WTC11 (cell line): ENCODE measurements around the gene CYP27B1. TPM values are rescaled to one million over a fixed set of nuclear protein-coding genes. Genes with fewer than 3 reads are reported as not detected.

Experiments
- ATAC-seq: fragments of 200-7000 bp; cut with Tn5 transposase; 2 replicates; pipeline ENCODE4 v1.10.0; 2021; ENCODE audit warnings: mild to moderate bottlenecking, moderate library complexity
- Bru-seq: library from RNA; stranded (reverse); fragments of 400-500 nt; gene quantifications from one replicate; lab custom pipeline; 2021; lab: Mats Ljungman, UMichigan
- CTCF ChIA-PET: fragments of 300-600 bp; sonication (Branson Sonifier 250); formaldehyde crosslinking; loops from one replicate; lab custom pipeline; 2021; ENCODE audit warnings: antibody characterized with exemption; lab: Charles Lee
- POLR2A ChIA-PET: fragments of 350-600 bp; sonication (Branson Sonifier 250); formaldehyde crosslinking; loops from one replicate; lab custom pipeline; 2021; ENCODE audit warnings: antibody characterized with exemption; lab: Charles Lee
- DNase-seq: peaks from one replicate; pipeline ENCODE4 v3.0.0; 2021; ENCODE audit warnings: low spot score
- H3K27ac Mint-ChIP-seq: 2 replicates; pipeline ENCODE4 v1.8.0; 2021; ENCODE audit warnings: mixed read lengths
- H3K27me3 Mint-ChIP-seq: 2 replicates; pipeline ENCODE4 v1.8.0; 2021; ENCODE audit warnings: low read depth, mild to moderate bottlenecking, moderate library complexity, mixed read lengths
- H3K36me3 Mint-ChIP-seq: 2 replicates; pipeline ENCODE4 v1.8.0; 2021; ENCODE audit warnings: mixed read lengths
- H3K4me1 Mint-ChIP-seq: 2 replicates; pipeline ENCODE4 v1.8.0; 2022; ENCODE audit warnings: mixed read lengths
- H3K4me3 Mint-ChIP-seq: 2 replicates; pipeline ENCODE4 v1.8.0; 2021; ENCODE audit warnings: mild to moderate bottlenecking, moderate library complexity, mixed read lengths
- H3K9me3 Mint-ChIP-seq: 2 replicates; pipeline ENCODE4 v1.8.0; 2021; ENCODE audit warnings: mixed read lengths
- AR ChIP-seq: fragments of 250-450 bp; sonication (Bioruptor Pico); IDR thresholded peaks from 2 replicates; pipeline ENCODE4 v1.9.0; 2021; ENCODE audit warnings: mild to moderate bottlenecking
- ATF3 ChIP-seq: sonication (generic); formaldehyde crosslinking; conservative IDR thresholded peaks from 2 replicates; pipeline ENCODE4 v1.8.1; 2022; ENCODE audit warnings: mild to moderate bottlenecking, missing genetic modification reagents
- CDX4 ChIP-seq: fragments of 250-450 bp; sonication (Bioruptor Pico); IDR thresholded peaks from 2 replicates; pipeline ENCODE4 v1.9.0; 2021; ENCODE audit warnings: moderate library complexity, mild to moderate bottlenecking, inconsistent platforms, borderline replicate concordance
- FOXJ3 ChIP-seq: sonication (generic); formaldehyde crosslinking; IDR thresholded peaks from 2 replicates; pipeline ENCODE4 v1.9.0; 2021; ENCODE audit warnings: missing genetic modification reagents, mild to moderate bottlenecking, borderline replicate concordance
- GABPB1 ChIP-seq: sonication (generic); formaldehyde crosslinking; IDR thresholded peaks from 2 replicates; pipeline ENCODE4 v1.8.1; 2023; ENCODE audit warnings: mild to moderate bottlenecking, missing genetic modification reagents
- JAZF1 ChIP-seq: fragments of 250-450 bp; sonication (Bioruptor Pico); IDR thresholded peaks from 2 replicates; pipeline ENCODE4 v1.9.0; 2021; ENCODE audit warnings: moderate library complexity, mild to moderate bottlenecking, inconsistent platforms
- MLX ChIP-seq: sonication (generic); formaldehyde crosslinking; IDR thresholded peaks from 2 replicates; pipeline ENCODE4 v1.8.1; 2023; ENCODE audit warnings: mild to moderate bottlenecking, missing genetic modification reagents, moderate library complexity
- PRRX2 ChIP-seq: fragments of 250-450 bp; sonication (Bioruptor Pico); IDR thresholded peaks from 2 replicates; pipeline ENCODE4 v1.8.0; 2021; ENCODE audit warnings: mild to moderate bottlenecking
- RELA ChIP-seq: sonication (generic); formaldehyde crosslinking; IDR thresholded peaks from 2 replicates; pipeline ENCODE4 v1.8.1; 2022; ENCODE audit warnings: missing genetic modification reagents, mild to moderate bottlenecking, borderline replicate concordance
- SMAD4 ChIP-seq: sonication (generic); formaldehyde crosslinking; IDR thresholded peaks from 2 replicates; pipeline ENCODE4 v1.8.0; 2022; ENCODE audit warnings: mild to moderate bottlenecking, missing genetic modification reagents
- USF1 ChIP-seq: sonication (generic); formaldehyde crosslinking; IDR thresholded peaks from 2 replicates; pipeline ENCODE4 v1.8.0; 2022; ENCODE audit warnings: mild to moderate bottlenecking, missing genetic modification reagents
- ZNF138 ChIP-seq: sonication (generic); formaldehyde crosslinking; conservative IDR thresholded peaks from 2 replicates; pipeline ENCODE4 v1.8.1; 2022; ENCODE audit warnings: mild to moderate bottlenecking, moderate library complexity, missing genetic modification reagents
- ZNF416 ChIP-seq: fragments of 250-450 bp; sonication (Bioruptor Pico); IDR thresholded peaks from 2 replicates; pipeline ENCODE4 v1.9.0; 2021; ENCODE audit warnings: mild to moderate bottlenecking, inconsistent platforms
- long read RNA-seq, 3 experiments: library from RNA in 1 of 3; library from capped mRNA in 1 of 3; library from polyadenylated mRNA in 1 of 3; unstranded in 2 of 3; stranded (forward) in 1 of 3; transcript quantifications; one replicate each; pipeline ENCODE4 v2.0.0, GENCODE V29; 2021
- total RNA-seq: library from RNA; stranded (reverse); gene quantifications from 3 replicates; pipeline ENCODE4 v1.2.3, GENCODE V29; 2021

The CYP27B1 gene
- total RNA-seq (2.1 to 3.2 TPM (median 2.8 TPM) in 3 replicates), Bru-seq, nascent RNA (percentile 43 among the genes with signal in this experiment)
- long read RNA-seq, experiment 1, partial matches to known transcripts, result 4 of 10 reads
- long read RNA-seq, experiment 1, other reads (novel, unspliced or antisense), result 5 of 10 reads
- long read RNA-seq, experiment 2, partial matches to known transcripts, result 4 of 5 reads
- long read RNA-seq, experiment 2, other reads (novel, unspliced or antisense), result 0 of 5 reads
- long read RNA-seq, experiment 3, partial matches to known transcripts, result 1 of 1 reads
- long read RNA-seq, experiment 3, other reads (novel, unspliced or antisense), result 0 of 1 reads

GRCh38 chr12:57766464-57767304, at the start of gene CYP27B1:
CYP27B1 (minus strand) TSS chr12:57767078; CDS start chr12:57767041, 37 bp downstream.
- TF ChIP-seq SMAD4, result no peak
- TF ChIP-seq ATF3, result no peak
- TF ChIP-seq AR (CRISPR knock-in tag), result 0 out of 2 replicates have a peak, but pooled peaks have one; percentile 62
- TF ChIP-seq GABPB1 (CRISPR knock-in tag), result no peak
- TF ChIP-seq PRRX2 (CRISPR knock-in tag), result peak; percentile 60; the same call in 1 of the 2 replicates
- TF ChIP-seq ZNF138 (CRISPR knock-in tag), result 0 out of 2 replicates have a peak, but pooled peaks have one; percentile 62
- 0 out of 2 replicates have a peak, but pooled peaks have one; percentile 24 for TF ChIP-seq ZNF416 (CRISPR knock-in tag)
- peaks cover 23% of the 10 kb centered on the region for H3K36me3 Mint-ChIP-seq
- peak within 1 kb of the TSS; percentile 74 for H3K4me3 Mint-ChIP-seq
- ATAC-seq (peak; percentile 44), DNase-seq (peak; percentile 61)
- peaks cover 66% of the 10 kb centered on the region for H3K27me3 Mint-ChIP-seq
- ChIA-PET POLR2A (interaction anchor here (0.7 to 1.3 kb wide), 4 partner anchors 10 to 163 kb away, joined by 3 to 7 read pairs (median 5); partner anchors contain the start of gene TSFM), CTCF (interaction anchor here (0.7 to 5.3 kb wide), 14 partner anchors 8 to 183 kb away, joined by 3 to 80 read pairs (median 4); partner anchors contain the start of genes ARHGEF25, AVIL, B4GALNT1 and CDK4)
- peaks cover 36% of the 10 kb centered on the region for H3K4me1 Mint-ChIP-seq
- no peak within 1 kb of the TSS for H3K27ac Mint-ChIP-seq
- H3K9me3 Mint-ChIP-seq, result no peaks in the 10 kb centered on the region

GRCh38 chr12:57816001-57816854, 49.4 kb upstream of the CYP27B1 start:
- no peaks in the 10 kb centered on the region for H3K36me3 Mint-ChIP-seq
- no peak for ATAC-seq
- H3K4me3 Mint-ChIP-seq, result no peak overlapping the region
- ChIA-PET POLR2A (no interaction called here), CTCF (interaction anchor here (0.8 to 4.7 kb wide), 10 partner anchors 9 to 121 kb away, joined by 3 to 60 read pairs (median 6); partner anchors contain the start of gene TSFM)
- H3K27ac Mint-ChIP-seq, result no peak overlapping the region
- DNase-seq, result no peak
- TF ChIP-seq USF1 (CRISPR knock-in tag) (no peak), JAZF1 (CRISPR knock-in tag) (no peak), FOXJ3 (CRISPR knock-in tag) (no peak), RELA (CRISPR knock-in tag) (no peak), ATF3 (no peak), CDX4 (no peak), MLX (no peak)
- no peaks in the 10 kb centered on the region for H3K9me3 Mint-ChIP-seq
- H3K27me3 Mint-ChIP-seq, result no peaks in the 10 kb centered on the region; the same call in 1 of the 2 replicates
- H3K4me1 Mint-ChIP-seq, result peaks cover 8% of the 10 kb centered on the region; the same call in 1 of the 2 replicates
